H1 (cell line): ENCODE measurements around the gene ZC3H14.
"Not testable (repeated sequence)": the region's sequence is repeated elsewhere in the genome, so short reads cannot be mapped to it uniquely, and the experiment has no call there.

Source experiments
- CTCF ChIP-seq, 3 experiments: IDR thresholded peaks; 1 replicate in 2 of 3; 2 replicates in 1 of 3; pipeline versions ENCODE4 v1.5.1 to v1.6.1; 2011; ENCODE audit warnings: low read length in 3 of 3, mild to moderate bottlenecking in 3 of 3, inconsistent platforms in 2 of 3, low read depth in 1 of 3, moderate library complexity in 1 of 3; ENCODE audit not compliant: insufficient read depth in 1 of 3; ENCODE audit errors: control extremely low read depth in 1 of 3
- POLR2A ChIP-seq, 2 experiments: IDR thresholded peaks; 1 replicate in 1 of 2; 2 replicates in 1 of 2; pipeline ENCODE4 v1.6.1; 2011; ENCODE audit warnings: low read depth in 2 of 2, low read length in 2 of 2, mild to moderate bottlenecking in 2 of 2; ENCODE audit errors: control extremely low read depth in 1 of 2
- POU5F1 ChIP-seq: IDR thresholded peaks from 2 replicates; pipeline ENCODE4 v1.6.1; 2011; ENCODE audit warnings: low read depth, mild to moderate bottlenecking, low read length, moderate library complexity

- not testable (repeated sequence) for TF ChIP-seq CTCF (IDR thresholded peaks at IDR 0.05; ENCODE audit: control extremely low read depth in 1 of 3, insufficient read depth in 1 of 3, low read depth in 1 of 3, low read length in 3 of 3); POU5F1; POLR2A (IDR thresholded peaks at IDR 0.05; ENCODE audit: control extremely low read depth in 1 of 2, low read depth in 2 of 2, low read length in 2 of 2)
Observed at GRCh38 chr14:88529889-88530288, 32.9 kb upstream of the ZC3H14 start.
